Adipose tissue (tissue), 3 donors: ENCODE data around the gene ARHGAP33. TPM values are rescaled to one million over a fixed set of nuclear protein-coding genes. Genes with fewer than 3 reads are reported as not detected.

ENCODE experiments used
- H3K27ac ChIP-seq: one replicate; pipeline ENCODE4 v1.5.1; 2013; ENCODE audit warnings: low read depth, low read length
- WGBS, 3 donors: extraction: QIAGEN DNeasy Blood & Tissue Kit; methylation state at CpG; one replicate each; pipeline ENCODE4 v1.1.7; 2013; 5-methylcytosine and 5-hydroxymethylcytosine counted together
- polyA plus RNA-seq, 3 donors: library from polyadenylated mRNA; stranded (reverse); fragments of 200-250 nt; gene quantifications; one replicate each; pipeline ENCODE4 v1.2.3, GENCODE V29; 2013
- donor health status: healthy with polysubstance abuse.
- donor health status: Bipolar disorder and iron deficiency.
- donor health status: healthy.

The ARHGAP33 gene
- polyA plus RNA-seq, 3 donors, result 6.0 to 9.4 (median 6.3) TPM

- WGBS, 3 donors, result 90 to 91% (median 91%) methylated on average over 37 of the region's 37 CpGs
- H3K27ac ChIP-seq, result no peak overlapping the region
These were observed 37.1 kb upstream of the ARHGAP33 start for GRCh38 chr19:35738021-35738886.

GRCh38 chr19:35738887-35739229 lies 36.5 kb upstream of the ARHGAP33 start:
- no peak overlapping the region for H3K27ac ChIP-seq
- 72 to 97% (median 83%) methylated on average over 2 of the region's 2 CpGs for WGBS, 3 donors

- 70 to 81% (median 80%) methylated on average over 29 of the region's 29 CpGs for WGBS, 3 donors
- H3K27ac ChIP-seq, result peak overlapping the region; percentile 45
These were observed 35.9 kb upstream of the ARHGAP33 start for GRCh38 chr19:35739275-35740107.

GRCh38 chr19:35740108-35740422 lies 35.3 kb upstream of the ARHGAP33 start:
- WGBS, 3 donors, result 0 to 7% (median 5%) methylated on average over 16 of the region's 16 CpGs
- peak overlapping the region; percentile 45 for H3K27ac ChIP-seq

GRCh38 chr19:35740423-35741202 lies 34.8 kb upstream of the ARHGAP33 start:
- peak overlapping the region; percentile 51 for H3K27ac ChIP-seq
- WGBS, 3 donors, result 0 to 1% (median 0%) methylated on average over 59 to 63 of the region's 63 CpGs

GRCh38 chr19:35741203-35741515 lies 34.2 kb upstream of the ARHGAP33 start:
- peak overlapping the region; percentile 51 for H3K27ac ChIP-seq
- 1 to 10% (median 5%) methylated on average over 12 of the region's 12 CpGs for WGBS, 3 donors

- 51 to 73% (median 60%) methylated on average over 9 of the region's 9 CpGs for WGBS, 3 donors
- peak within 1 kb of the TSS; percentile 19 for H3K27ac ChIP-seq
These were observed 33.1 kb upstream of the ARHGAP33 start, which contains the start of gene IGFLR1 for GRCh38 chr19:35742121-35742724. Gene IGFLR1 (minus strand): TSS chr19:35742452. CDS start chr19:35741180, 1,272 bp downstream.

- 85 to 89% (median 89%) methylated on average over 19 of the region's 19 CpGs for WGBS, 3 donors
These were observed 31.5 kb upstream of the ARHGAP33 start for GRCh38 chr19:35743640-35744429.

GRCh38 chr19:35744430-35745327 lies 30.7 kb upstream of the ARHGAP33 start:
- peak overlapping the region; percentile 98 for H3K27ac ChIP-seq
- WGBS, 3 donors, result 7 to 8% (median 7%) methylated on average over 40 to 41 of the region's 41 CpGs

More at GRCh38 chr19:35743640-35744429, 31.5 kb upstream of the ARHGAP33 start:
- H3K27ac ChIP-seq, result no peak overlapping the region

- peak within 1 kb of the TSS; percentile 98 for H3K27ac ChIP-seq
- 0% methylated on average over 40 of the region's 40 CpGs for WGBS, 3 donors
These were observed 29.9 kb upstream of the ARHGAP33 start, which contains the start of the genes PSENEN and U2AF1L4 for GRCh38 chr19:35745328-35746086. Gene PSENEN (plus strand): TSS chr19:35745651. CDS start chr19:35745931, 280 bp downstream. Gene U2AF1L4 (minus strand): TSS chr19:35745418. CDS start chr19:35745391, 27 bp downstream.

GRCh38 chr19:35746087-35746462 lies 29.3 kb upstream of the ARHGAP33 start:
- WGBS, 3 donors, result 1 to 12% (median 11%) methylated on average over 4 of the region's 4 CpGs
- H3K27ac ChIP-seq, result no peak overlapping the region

GRCh38 chr19:35746531-35746930 lies 28.8 kb upstream of the ARHGAP33 start:
- 72 to 83% (median 77%) methylated on average over 5 of the region's 5 CpGs for WGBS, 3 donors
- no peak overlapping the region for H3K27ac ChIP-seq

- no peak within 1 kb of the TSS for H3K27ac ChIP-seq
- 1% methylated on average over 45 of the region's 45 CpGs for WGBS, 3 donors
These were observed 27.0 kb upstream of the ARHGAP33 start, which contains the start of gene LIN37 for GRCh38 chr19:35748106-35749020. Gene LIN37 (plus strand): TSS chr19:35748576. CDS start chr19:35748725, 149 bp downstream.

GRCh38 chr19:35750167-35750566 lies 25.2 kb upstream of the ARHGAP33 start:
- H3K27ac ChIP-seq, result no peak overlapping the region
- 93 to 98% (median 93%) methylated on average over 2 to 5 of the region's 5 CpGs for WGBS, 3 donors
